ENCODE data around the gene STK11.
A peak's percentile ranks its signal among the peaks of the same experiment; 100 is the strongest.
"Not testable (repeated sequence)": the region's sequence is repeated elsewhere in the genome, so short reads cannot be mapped to it uniquely, and the experiment has no call there.

STK11 gene

DNA sequence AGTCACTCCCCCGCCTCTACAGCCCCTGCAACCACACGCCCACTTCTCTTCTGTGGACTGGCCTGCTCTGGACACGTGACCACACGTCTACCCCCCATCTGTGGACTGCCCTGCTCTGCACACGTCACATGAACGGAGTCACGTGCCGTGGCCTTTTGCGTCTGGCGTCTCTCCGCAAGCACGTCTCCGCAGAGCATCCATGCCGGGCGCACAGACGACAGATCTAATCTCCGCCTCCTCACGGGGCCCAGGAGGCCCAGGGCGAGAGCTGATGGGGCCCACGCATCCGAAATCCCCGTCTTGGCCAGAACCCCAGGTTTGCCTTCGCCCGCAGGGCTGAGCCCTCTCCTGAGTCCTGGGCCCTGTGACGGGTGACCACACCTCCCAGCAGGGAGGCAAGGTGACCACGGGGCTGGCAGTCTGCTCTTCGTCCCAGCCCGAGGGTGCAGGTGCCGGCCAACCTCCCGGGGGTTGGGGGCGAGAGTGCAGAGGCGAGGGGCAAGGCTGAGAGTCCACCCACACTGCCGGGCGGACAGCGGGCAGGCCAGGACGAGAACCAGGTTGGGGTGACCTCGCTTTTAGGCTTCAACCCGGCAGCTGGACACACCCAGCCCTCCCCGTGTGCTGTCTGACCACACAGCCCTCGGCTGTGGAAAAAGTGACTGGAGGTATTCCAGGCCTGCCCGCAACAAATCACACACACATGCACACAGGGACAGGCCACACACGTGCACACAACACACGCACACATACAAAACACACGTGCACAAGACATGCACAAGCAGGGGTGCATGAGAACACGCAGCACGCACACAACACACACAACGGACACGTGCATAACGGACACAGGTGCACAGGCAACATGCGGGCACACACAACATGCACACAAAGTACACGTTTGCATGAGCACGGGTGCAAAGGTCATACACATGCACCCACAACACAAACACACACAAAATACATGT lies 35.4 kb upstream of the STK11 start:
- FAIRE-seq: no peak

DNA sequence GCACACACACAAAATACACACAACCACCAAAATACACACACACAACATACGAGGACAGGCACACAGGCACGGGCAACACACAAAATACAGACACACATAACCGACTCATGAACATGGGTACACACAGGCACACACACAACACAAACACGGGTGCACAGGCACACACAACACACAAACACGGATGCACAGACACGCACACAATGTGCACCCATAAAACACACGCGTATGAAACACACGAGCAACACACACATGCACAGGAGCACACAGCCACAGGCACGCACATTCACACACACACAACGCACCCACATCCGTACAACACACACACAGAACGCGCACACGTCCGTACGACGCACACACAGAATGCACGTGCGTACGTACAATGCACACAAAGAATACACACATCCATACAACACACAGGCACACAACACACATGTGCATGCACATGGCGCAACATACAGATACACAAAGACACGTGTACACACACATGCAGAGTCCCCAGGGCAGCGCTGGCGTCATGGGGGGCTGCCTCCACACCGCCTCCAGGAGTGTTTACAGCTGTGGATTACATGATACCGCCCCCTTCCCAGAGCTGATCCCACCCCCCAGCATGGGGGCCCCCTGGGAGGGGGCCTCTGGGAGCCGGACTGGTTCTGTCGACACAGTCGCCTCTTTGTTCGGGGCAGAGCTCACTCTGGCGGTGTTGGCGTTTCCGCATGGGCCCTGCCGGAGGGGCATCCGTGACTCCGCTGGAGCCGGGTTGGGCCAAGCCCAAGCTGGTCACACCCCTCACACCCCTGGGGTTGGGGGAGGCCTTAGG lies 34.4 kb upstream of the STK11 start:
- no peak for FAIRE-seq

DNA sequence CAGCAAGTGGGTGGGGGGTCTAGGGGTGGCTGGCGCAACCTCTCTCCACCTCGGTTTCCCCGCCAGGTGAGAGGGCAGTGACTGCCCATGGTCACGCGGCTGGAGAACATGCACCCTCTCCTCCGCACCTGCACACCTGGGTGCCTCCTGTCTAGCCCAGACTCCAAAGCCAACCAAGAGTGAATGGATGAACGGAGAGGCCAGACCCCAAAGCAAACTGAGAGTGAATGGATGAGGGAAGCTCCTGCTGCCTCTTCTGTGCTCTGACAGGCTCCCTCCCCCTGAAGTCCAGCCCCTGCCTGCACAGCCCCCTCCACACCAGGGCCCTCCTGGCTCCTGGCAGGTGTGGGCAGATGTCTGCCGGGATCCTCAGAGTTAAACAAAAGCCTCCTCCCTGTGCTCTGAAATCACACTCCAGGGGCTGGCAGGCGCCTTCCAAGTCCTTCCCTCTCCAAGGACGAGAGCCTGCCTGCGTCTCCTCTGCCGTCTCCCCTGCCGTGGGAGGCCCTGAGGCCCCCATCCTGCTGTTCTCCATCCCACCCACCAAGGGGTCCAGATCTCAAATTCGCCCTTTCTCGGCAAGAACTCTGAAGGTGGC lies 33.7 kb upstream of the STK11 start:
- no peak for FAIRE-seq

DNA sequence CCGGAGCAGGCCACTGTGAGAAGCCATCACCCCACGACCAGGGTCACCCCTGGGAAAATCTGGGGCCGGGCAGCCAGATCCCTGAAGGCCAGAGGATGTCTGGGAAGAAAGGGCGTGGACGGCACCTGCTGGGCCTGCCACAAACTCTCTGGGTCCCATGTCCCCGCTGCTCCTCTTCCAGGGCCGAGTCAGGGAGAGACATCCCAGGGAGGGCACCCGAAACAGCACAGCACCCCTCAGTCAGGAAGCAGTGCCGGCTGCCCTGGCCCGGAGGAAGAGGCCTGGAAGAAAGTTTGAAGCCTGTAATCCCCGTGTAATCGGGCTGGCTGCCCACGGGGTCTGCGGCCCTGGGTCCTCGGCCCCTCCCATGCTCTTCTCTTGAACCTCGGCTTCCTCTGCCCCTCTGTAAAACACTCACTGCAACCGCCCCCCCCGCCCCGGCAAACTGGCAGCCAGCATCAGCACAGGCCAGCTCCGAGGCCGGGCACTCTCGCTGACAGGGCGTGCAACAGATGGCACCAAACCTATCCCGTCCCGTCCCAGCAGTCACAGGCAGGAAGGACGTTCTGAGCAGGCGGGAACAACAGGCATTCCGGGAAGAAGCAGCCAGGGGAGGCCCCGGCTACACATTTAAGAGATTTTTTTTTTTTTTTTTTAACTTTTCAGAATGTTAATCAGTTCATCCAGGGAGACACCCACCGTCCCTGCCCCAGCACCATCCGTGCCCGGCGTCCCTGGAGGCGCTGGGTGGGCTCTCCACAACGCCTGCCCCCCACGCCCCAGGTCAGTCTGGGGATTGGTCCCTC lies 33.0 kb upstream of the STK11 start:
- FAIRE-seq: no peak

DNA sequence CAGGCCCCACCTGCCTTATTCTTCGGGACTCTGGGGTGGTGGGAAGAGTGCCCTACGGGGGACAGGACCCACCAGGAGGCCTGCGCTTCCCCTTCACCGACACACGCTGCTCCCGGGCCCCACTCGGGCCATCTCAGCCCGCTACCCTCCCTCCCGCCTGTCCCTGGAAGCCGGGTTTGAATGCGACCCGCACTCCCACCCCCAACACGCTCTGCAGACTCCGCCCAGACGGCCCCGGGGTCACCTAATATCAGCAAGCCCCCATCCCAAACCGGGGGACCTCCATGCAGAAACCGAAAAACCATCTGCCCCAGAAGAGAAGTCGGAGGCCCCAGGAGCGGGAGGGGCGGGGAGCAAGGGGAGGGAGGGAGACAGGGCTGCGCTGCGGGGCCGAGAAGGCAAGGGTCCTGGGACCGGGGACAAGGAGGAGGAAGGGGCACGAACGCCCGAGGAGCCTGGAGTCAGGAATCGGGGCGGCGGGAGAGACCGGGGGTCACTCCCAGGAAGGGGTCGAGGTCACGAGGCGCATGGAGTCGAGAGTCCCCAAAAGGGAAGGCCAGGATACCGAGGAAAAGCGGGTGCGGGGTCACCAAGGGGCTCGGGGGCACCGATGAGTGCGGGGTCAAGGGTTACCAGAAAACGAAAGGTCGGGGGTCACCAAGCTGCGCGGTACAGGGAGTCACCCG lies 32.3 kb upstream of the STK11 start:
- no peak for FAIRE-seq

DNA sequence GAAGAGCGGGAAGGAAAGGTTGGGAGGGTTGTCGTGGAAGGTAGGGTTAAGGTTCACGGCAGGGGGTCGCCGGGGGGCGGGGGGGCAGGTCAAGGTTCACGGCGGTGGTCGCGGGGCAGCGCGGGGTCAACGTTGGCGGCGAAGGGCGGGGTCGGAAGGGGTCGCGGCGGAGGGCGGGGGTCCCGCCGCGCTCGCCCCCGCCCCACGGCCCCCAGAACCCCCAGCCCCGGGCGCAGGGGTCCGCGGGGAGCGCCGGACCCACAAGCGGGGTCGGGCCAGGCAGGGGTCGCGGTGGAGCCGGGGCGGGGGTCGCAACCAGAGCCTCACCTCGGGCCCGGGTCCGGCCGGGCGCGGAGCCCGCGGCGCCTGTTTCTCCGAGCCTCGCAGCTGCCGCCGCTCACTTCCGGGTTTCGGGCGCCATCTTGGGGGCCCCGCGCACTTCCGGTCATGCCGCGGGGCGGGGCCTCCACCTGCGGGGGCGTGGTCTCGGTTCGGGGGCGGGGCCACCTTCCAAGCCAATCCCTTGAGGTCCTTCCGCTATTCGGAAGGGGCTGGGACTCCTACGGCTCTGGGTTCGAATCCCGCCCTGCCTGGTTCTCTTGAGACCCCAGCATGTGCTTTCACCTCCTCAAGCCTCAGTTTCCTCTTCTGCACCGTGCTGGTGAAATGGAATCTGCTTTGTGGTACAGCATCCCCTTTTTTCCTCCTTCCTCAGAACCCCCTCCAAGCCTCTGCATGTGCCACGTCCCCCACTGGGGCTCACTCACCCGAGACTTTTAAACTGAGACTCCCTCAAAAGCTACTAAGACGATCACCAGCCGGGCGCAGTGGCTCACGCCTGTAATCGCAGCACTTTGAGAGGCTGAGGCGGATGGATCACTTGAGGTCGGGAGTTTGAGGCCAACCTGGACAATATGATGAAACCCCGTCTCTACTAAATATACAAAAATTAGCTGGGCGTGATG lies 31.5 kb upstream of the STK11 start, which contains the start of gene SBNO2:
SBNO2 (minus strand) TSS at position 424 of the 965 bp plus-strand sequence. CDS start 19,992 bp downstream, outside the sequence.
- FAIRE-seq: peak; percentile 92

DNA sequence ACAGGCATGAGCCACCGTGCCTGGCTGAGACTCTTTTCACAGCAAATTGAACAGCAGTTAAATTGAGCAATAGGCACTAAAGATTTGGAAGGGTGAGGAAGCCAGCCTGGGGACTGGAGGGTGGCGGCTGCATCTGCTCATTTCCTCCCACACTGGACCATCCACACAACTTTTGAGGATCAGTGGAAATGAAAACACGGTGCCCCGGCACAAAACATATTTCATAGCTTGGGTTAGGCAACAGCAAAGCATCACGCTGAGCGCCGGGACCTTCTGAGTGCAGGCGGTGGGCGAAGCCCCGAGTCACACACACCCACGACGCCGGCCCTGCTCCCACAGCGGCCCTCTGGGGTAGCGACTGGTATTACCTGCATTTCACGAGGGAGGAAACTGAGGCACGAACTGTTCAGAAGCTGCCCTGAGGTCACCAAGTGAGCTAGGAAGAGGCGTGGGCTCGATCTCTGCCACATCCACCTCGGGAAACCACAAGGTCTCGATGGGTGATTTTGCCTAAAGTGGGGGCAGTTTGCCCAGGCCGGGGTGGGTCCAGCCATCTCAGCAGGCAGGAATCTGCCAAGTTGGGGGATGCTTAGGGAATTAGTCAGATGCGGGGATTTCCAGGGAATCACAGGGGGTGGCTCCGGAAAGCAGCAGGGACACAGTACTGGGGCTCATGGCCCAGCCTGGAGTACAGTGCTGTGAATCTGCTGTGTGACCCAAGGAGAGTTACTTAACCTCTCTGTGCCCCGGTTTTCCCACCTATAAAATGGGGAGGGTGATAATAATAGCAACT lies 28.1 kb upstream of the STK11 start:
- peak; percentile 57 for FAIRE-seq

DNA sequence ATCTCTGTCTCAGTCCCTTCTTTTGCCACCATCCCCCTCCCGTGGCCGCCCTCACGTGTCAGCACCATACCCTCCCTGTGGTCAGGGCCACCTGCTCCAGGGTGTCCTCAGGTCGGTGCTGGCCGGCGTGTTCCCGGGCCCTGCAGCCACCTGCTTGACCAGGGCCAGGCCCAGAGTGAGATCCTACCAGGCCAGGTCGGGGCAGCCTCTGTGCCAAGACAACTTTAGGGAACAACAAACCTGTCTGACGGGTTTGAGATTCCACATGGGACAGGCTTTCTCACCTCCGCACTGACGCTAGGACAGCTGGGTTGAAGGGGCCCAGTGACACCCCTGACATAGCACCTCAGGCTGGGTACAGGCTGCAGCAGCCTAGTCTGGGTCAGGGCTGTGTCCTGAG lies 24.0 kb upstream of the STK11 start:
- no peak for FAIRE-seq

DNA sequence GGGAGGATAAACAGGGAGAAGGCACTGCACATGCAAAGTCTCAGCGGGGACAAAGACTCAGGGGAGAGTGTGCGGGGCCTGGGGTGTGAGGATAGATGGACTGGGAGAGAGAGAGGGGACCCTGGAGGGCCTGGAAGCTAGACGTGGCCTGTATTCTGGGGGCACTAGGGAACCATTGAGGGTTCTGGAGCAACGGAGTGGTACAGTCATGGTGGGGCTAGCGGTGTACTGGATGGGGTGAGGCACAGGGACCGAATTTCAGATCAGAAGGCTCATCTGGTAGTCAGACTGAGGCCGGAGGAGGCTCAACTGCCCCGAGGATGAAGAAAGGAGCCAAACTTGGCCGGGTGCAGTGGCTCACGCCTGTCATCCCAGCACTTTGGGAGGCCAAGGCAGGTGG lies 23.5 kb upstream of the STK11 start:
- no peak for FAIRE-seq

DNA sequence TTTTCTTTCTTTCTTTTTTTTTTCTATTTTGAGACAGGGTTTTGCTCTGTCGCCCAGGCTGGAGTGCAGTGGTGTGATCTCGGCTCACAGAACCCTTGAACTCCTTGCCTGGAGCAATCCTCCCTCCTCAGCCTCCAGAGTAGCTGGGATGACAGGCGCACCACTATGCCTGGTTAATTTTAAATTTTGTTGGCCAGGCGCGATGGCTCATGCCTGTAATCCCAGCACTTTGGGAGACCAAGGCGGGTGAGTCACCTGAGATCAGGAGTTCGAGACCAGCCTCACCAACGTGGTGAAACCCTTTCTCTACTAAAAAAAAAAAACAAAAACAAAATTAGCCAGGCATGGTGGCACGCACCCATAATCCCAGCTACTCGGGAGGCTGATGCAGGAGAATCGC lies 22.9 kb upstream of the STK11 start:
- FAIRE-seq: no peak

DNA sequence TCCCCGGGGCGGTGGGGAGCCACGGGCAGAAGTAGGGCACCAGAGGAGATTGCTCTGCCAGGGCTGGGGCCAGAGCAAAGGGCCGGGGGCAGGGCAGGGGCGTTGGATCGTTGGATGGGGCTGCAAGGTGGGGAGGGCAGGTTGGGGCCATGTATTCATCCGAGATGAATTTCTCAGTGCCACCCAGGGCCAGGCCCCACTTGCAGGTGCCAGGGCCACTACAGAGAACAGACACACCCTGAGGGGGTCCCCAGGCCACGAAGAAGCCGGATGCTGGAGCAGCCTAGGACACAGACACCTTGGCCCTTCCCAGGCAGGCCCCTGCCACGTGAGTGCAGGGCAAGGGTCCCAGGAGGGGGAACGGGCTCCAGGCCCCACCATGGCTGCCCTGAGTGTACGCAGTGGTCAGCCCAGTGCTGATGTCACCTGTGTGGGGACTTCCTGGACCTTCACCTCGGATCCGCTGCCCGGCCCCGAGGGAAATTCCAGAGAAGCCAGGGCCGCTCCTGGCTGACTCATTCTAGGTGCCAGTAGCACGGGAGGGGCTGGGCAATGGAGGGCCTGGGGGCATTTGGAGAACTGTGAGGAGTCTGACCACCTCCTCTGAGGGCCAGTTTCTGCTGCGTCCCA lies 21.9 kb upstream of the STK11 start:
- FAIRE-seq: no peak

DNA sequence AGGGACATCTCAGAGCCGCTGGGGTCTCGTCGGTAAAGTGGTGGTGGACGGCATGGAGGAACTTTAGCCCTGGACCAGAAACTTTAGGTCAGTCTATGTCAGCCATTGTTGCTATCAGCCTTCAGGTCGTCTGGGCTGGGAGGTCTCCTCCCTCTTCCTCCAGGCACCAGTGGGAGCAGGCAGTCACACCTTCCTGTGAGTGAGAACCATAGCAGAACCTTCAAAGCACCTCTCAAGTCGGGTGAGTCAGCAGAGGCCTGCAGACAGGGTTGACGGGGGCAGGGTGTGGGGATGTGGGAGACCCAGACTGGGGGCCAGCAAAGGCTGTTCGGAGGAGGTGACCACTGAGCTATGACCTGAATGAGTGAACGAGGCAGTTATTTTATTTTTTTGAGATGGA lies 16.2 kb upstream of the STK11 start:
- no peak for FAIRE-seq

DNA sequence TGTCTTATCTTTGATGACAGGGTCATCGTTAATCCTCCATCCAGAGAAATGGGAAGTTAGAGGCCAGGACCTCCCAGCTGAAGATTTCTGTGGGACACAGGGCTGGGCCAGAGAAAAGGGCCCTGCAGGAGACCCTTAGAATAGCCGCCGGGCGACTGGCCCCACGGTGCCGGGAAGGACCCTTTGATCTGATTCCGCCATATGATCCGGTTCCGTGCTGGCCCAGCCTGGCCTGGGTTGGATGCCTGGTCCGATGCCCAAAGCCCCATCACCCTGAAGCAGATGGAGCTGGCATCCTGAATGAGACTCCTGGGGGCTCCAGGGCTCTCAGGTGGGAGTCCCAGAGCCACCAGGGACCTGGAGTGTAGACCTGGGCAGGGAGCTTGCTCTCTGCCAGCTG lies 6.0 kb upstream of the STK11 start:
- FAIRE-seq: no peak

DNA sequence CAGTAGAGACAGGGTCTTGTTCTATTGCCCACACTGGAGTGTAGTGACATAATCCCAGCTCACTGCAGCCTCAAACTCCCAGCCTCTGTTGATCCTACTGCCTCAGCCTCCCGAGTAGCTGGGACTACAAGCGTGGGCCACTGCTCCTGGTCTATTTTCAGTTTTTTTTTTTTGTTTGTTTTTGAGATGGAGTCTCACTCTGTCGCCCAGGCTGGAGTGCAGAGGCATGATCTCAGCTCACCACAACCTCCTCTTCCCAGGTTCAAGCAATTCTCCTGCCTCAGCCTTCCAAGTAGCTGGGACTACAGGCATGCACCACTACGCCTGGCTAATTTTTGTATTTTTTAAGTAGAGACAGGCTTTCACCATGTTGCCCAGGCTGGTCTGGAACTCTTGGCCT lies 5.0 kb upstream of the STK11 start:
- not testable (repeated sequence) for FAIRE-seq

DNA sequence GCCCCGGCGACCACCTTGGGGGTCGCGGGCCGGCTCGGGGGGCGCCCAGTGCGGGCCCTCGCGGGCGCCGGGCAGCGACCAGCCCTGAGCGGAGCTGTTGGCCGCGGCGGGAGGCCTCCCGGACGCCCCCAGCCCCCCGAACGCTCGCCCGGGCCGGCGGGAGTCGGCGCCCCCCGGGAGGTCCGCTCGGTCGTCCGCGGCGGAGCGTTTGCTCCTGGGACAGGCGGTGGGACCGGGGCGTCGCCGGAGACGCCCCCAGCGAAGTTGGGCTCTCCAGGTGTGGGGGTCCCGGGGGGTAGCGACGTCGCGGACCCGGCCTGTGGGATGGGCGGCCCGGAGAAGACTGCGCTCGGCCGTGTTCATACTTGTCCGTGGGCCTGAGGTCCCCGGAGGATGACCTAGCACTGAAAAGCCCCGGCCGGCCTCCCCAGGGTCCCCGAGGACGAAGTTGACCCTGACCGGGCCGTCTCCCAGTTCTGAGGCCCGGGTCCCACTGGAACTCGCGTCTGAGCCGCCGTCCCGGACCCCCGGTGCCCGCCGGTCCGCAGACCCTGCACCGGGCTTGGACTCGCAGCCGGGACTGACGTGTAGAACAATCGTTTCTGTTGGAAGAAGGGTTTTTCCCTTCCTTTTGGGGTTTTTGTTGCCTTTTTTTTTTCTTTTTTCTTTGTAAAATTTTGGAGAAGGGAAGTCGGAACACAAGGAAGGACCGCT lies 729 bp downstream of the STK11 start:
- no peak for FAIRE-seq

DNA sequence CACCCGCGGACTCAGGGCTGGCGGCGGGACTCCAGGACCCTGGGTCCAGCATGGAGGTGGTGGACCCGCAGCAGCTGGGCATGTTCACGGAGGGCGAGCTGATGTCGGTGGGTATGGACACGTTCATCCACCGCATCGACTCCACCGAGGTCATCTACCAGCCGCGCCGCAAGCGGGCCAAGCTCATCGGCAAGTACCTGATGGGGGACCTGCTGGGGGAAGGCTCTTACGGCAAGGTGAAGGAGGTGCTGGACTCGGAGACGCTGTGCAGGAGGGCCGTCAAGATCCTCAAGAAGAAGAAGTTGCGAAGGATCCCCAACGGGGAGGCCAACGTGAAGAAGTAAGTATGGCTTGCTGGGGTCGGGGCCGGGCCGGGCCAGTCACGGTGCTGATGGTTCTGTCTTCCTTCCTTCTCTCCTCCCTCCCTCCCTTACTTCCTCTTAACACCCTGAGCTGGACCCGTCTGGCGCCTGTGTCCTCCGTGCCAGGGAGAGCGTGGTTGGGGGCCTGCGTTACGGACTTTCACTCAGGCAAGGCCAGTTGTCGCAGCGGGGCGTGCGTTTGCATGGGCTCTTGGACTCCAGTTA lies 1.4 kb downstream of the STK11 start:
- no peak for FAIRE-seq

DNA sequence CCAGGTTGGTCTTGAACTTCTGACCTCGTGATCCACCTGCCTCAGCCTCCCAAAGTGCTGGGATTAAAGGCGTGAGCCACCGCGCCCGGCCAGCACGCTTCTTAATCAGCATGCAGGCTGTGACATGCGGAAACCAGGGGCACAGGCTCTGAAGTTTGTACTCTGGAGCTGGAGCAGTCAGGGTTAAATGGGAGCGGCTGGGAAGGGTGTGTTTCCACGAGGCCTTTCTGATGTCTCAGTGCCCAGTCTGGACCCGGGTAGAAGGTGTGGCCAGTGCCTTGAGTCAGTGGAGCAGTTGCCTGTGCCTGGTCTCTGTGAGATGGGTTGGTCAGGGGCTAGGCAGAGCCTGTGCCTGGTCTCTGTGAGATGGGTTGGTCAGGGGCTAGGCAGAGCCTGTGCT lies 3.3 kb downstream of the STK11 start:
- FAIRE-seq: not testable (repeated sequence)

DNA sequence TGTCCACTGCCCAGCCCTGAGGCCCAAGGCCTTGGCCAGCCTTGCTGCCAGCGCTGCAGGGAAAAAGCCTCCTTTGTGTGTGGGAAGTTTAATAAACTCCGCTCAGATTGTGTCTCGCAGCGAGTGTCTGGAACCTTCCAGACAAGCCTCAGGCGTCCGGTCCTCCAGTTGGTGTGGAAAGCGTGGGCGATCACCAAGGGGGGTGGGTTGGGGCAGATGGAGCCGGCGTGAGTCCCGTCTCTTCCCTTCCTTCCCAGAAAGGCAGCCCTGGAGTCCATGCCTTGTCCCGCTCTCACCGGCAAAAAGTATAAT lies 4.6 kb downstream of the STK11 start:
- FAIRE-seq: no peak

All from G401.6 (cell line).